HG02678 (cell line): ENCODE measurements around the gene DCHS1.

Source experiments
- ATAC-seq: cut with Tn5 transposase; IDR thresholded peaks from one replicate; pipeline ENCODE4 v1.9.1; 2021; ENCODE audit warnings: mild to moderate bottlenecking, moderate library complexity; ENCODE audit not compliant: unreplicated experiment

DCHS1 gene

DNA sequence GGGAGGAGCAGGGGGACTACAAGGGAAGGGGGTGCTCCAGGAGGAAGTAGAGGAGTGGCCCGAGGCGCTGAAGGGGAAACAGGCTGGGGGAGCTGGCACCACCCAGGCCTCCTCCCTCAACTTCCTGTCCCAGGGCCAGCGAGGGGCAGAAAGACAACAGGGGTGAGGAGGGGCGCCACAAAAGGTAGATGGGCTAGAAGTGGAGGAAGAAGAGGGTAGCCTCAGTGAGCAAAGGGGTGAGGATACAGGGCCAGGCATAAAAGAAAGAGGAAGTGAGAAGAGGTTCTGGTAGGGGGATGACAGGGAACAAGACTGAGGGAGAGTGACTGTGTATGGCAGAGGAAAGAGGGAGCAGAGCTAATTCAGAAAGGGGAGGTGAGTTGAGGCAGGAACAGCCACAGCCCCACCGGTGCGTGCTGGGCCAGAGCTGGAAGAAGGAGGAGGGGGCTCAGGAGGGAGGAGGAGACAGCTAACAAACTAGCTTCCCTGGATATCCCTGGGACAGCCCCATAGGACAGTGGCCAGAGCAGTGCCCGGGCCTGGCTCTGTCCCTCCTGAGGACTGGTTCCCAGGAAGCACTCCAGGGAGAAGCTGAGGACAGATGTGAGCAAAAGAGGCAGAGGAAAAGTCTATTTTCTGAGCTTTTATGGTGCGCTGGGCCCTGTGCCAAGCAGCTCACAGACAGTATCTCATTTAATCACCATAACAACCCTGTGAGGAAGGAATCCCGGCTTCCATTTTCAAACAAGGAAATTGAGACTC is 8.5 kb downstream of the DCHS1 start:
- peak; percentile 94 for ATAC-seq

DNA sequence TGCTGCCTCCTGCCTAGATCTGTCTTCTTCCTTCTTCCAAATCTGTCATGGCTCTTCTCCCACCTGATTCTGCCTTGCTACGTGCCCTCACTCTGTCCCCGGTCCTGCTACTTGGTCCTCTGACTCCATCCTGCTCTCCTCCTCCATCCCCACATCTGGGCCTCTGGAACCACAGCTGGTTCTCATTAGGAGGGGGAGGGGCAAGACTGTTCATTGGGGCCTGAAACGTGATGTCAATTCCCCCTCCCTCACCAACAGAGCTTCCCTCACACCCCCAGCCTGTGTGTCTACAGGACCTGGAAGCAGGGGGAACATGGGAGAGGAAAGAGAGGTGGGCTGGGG is 9.1 kb downstream of the DCHS1 start:
- peak; percentile 11 for ATAC-seq

DNA sequence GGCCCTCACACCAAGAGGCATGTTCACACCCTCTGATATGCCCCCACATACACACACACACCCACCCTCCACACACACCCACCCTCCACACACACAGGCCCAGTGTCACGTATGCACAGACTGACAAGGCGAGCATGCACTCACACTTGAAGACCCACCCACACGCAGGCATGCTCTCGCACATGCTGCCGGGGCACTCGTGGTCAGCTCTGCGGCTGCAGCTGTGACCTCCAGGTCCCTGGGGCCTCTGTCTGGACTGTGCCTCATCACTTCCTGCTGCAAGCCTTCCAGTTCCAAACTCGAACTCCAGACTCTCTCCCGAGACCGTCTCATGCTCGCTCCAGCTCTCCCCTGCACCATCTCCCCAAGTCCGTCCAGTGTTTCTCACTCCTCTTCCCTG is 9.5 kb downstream of the DCHS1 start:
- ATAC-seq, result no peak

DNA sequence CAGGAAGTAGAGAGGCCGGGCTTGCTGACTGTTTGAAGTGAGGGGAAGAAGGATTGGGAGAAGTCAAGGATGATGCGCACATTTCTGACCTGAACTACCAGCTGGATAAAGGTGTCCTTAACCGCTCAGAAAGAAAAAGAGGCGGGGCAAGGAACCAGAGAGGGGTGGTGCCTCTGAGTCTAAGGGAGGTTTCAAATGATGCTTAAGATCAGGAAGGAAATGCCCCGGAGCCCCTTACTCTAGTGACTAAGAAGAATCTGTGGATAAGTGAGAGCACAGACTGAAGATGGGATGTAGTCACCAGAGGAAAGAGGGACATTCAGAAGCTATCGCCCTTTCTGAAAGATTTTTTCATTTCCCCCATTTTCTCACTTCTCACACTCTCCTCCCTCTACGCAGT is 12.7 kb downstream of the DCHS1 start:
- ATAC-seq, result no peak

DNA sequence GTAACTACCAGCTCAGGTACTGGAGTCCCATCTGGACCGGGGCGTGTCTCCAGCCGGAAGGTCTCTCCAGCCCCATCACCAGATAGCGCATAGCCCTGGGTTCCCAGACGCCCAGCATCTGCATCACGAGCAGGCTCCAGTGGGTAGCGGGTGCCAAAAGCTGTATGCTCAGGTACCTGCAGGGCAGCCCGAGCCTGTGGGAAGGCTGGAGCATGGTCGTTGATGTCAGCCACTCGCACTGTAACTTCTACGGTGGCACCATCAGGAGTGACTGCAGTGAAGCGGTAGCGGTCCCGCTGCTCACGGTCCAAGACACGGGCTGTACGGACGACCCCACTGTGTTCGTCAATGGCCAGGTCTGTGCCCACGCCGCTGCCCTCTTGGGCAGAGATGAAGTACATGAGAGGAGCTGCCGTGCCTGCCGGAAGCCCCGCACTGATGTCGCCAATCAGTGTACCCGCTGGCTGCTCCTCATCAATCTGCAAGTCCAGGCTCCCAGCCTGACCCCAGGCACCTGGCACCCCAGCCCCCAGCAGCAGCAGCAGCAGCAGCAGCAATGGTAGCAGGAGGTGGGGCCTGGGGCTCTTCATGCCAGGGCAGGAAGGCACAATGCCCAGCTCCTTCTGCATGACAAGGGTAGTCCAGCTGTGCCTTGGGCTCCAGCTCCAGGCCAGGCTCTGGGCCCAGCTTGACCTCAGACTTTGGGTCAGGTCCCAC is 14.5 kb downstream of the DCHS1 start:
- ATAC-seq, result no peak

DNA sequence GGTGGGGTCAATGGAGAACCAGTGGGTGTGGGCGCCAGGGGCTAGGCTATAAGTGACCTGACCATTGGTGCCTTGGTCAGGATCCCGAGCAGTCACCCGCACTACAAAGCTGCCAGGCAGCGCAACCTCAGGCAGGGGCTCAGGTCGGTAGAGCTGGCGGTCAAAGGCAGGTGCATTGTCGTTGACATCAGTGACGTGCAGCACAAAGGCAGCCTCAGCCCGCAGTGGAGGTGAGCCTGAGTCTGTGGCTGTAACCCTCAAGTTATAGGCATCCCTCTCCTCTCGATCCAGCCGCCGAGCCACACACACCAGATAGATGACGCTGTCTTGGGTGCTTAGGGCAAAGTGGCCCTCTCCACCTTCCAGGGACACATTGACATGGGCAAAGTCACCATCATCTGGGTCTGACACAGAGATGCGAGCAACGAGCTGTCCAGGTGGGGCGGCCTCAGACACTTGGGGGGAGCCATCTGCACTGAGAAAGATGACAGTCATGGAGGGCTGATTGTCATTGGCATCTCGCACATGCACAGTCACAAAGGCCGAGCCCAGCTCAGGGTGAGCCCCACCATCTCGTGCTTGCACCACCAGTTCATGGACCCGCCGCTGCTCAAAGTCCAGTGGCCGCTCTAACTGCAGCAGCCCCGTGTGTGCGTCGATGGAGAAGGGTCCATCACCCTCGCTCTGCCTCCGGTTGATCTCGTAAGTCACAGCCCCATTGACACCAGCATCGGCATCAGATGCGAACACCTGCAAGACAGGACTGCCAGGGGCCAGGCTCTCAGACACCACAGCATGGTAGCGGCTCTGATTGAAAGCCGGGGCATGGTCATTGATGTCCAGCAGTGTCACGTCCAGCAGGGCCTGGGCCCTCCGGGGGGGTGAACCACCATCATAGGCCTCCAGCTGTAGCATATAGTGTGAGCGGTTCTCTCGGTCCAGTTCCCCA is 15.3 kb downstream of the DCHS1 start:
- ATAC-seq, result no peak

DNA sequence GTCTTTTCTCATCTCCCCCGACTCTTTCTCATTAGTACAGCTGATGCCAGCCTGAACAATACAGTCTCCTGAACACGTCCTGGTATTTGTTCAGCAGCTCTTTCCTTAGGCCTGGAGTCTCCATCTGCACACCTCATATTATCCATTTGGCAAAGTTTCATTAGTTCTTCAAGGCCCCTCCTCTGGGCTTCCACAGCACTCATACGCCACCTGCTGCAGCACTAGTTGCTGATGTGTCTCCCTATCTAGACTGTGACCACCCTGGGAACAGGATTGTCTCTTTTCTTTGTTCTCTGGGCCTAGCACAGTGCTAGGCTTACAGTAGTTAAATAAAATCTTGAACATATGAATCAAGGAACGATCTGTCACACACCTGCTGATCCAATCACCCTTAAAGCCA is 17.2 kb downstream of the DCHS1 start:
- no peak for ATAC-seq

DNA sequence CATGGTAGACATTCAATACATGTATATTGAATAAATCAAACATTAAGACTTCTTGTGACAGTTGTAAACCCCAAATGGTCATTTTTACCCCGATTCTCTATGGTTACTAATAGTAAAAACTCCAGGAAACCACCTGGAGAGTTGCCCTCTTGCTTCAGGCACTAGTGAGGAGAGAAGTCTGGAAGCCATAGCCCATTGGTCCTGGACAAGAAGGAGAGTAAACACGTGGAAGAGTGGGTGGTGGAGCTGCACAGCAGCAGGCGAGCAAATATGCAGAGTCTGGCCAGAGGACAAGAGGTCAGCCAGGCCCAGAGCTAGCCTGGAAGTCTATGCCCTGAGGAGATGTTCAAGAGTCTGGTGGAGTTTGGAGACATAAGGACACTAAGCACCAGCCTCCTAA is 17.7 kb downstream of the DCHS1 start:
- no peak for ATAC-seq

DNA sequence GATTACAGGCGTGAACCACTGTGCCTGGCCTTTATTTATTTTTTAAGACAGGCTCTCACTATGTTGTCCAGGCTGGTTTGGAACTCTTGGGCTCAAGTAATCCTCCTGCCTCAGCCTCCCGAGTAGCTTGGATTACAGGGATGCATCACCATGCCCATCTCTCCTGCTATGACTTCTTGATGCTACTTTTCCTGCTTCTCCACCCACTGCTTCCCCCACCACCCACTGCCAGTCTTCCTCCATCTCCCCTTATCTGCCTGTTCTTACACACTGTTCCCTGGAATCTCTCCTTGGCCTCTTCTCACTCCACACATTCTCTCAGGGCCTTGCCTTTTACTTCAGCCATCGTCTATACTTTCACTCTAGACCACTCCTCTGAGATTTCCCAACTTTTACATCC is 19.1 kb downstream of the DCHS1 start:
- ATAC-seq, result no peak

DNA sequence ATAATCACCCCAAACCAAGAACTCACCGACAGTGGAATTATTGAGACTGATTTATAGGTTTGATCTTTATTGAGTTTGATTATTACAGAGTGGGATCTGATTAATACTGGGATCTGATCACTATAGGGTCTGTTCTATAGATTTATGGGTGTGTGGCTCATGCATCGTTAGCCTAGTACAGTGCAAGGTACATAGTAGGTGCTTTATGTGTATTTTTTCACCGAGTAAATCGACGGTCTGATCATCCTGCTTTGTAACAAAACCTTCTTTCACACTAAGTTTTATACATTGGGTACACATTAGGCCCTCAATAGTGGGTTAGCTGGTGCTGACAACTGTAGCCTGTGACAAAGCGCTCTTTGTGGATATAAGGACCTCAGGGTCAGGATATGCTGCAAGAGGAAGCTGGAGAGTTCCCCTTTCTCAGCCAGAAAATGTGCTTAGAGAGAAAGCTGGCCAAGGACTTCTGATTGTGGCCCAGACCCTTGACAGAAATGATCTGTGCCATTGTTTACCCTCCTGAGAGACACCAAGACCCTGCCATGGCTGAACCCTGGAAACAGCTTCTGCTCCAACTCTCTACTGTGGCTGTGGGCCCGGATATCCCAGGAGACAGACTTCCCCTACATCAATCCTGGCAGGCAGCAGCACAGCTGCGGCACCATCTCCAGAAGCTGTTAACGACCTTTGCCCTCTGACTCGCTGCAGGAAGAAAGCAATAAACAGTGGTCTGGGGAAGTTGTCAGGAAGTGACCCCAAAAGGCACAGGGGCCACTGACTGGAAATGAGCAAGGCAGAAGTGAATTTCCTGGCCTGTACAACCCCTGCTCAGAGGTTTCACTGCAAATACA is 20.3 kb downstream of the DCHS1 start:
- ATAC-seq, result no peak

DNA sequence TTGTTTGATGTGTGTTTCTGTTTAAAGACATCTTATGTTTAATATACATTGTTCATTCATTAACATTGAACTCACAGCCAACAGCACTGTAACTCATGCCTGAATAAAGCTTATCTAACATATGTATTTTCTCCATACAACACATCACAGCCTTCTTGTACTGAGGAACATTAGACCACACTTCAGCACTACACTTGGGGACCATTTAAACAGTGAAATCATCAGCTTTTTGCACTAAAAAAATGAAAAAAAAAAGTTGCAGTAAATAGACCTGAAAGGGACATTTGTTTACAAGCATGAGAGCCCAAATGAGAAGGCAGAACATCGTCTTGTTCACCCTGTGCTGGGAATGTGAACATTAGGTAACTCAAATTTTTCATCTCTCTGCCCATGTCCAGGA is 21.1 kb downstream of the DCHS1 start:
- no peak for ATAC-seq

DNA sequence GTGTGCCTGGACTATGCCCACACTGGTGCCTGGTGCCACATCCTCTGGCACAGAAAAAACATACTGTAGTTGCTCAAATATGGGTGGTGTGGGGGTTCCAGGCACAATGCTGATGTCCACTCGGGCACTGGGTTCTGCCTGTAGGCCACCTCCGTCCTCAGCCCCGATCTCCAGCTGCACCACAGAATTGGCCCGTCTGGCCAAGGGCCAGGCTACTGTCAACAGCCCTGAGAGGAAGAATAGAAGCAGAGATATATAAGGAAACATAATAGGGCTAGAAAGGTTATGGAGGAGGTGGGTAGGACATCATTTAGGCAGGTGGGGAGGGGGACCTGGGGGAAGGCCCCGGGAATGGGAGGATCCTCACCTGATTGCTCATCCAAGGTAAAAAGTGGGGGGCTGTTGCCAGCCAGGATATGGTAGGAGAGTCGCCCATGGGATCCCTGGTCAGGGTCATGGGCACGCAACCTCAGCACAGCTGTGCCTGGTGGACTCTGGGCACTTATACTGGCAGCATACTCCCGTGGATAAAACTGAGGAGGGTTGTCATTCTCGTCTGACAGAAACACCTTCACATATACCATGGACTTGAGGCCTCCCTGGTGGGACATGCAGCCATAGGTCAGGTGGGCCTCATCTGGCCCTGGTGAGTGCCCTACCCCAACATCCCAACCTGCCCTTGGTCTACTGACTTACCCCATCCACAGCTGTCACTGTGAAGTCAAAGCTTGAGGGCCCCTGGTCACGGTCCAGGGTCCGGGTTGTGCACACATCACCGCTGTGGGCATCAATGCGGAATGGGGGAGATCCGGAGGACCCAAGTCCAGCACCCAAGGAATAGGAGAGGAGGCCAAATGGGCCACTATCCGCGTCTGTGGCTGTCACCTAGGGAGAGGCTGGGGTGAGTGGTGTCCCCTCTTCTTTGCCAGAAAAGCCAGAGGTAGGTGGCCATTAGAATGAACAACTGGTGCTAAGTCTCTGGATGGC is 21.9 kb downstream of the DCHS1 start:
- ATAC-seq, result no peak

DNA sequence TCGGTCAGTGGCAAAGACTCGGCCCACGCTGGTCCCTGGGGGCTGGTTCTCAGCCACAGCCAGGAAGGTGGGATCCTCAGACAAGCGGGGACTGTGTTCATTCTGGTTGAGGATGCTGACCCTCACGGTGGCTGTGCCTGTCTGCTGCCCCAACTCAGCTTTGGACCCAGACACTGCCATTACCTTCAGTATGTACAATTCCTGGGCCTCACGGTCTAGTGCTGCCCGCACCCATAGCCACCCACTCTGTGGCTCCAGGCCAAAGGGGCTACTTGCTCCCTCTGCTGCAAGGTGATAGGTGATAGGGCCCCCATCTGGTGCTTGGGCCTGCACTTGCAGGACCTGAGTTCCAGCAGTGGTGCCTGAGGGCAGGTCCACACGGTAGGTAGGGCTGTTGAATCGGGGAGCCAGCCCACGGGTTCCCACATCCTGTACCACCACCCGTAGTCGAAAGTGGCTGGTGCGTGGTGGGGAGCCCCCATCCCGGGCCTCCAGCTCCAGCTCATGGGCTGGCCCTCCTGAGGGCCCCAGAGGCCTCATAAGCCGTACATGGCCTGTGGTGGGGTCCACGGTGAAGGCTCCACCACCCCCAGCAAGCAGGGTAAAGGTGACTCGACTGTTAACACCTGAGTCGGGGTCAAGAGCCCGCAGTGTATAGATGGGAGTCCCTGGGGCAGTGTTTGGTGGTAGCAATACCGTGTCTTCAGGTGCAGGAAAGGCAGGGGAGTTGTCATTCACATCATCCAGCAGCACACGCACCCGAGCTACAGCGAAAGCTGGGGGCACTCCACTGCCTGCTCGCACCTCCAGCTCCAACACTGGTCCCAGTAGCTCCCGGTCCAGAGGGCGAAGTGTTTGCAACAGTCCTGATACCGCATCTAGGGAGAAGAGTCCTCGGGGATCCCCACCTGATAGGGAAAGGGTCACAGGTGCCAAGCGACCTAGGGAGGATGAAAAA is 23.2 kb downstream of the DCHS1 start:
- ATAC-seq, result no peak

DNA sequence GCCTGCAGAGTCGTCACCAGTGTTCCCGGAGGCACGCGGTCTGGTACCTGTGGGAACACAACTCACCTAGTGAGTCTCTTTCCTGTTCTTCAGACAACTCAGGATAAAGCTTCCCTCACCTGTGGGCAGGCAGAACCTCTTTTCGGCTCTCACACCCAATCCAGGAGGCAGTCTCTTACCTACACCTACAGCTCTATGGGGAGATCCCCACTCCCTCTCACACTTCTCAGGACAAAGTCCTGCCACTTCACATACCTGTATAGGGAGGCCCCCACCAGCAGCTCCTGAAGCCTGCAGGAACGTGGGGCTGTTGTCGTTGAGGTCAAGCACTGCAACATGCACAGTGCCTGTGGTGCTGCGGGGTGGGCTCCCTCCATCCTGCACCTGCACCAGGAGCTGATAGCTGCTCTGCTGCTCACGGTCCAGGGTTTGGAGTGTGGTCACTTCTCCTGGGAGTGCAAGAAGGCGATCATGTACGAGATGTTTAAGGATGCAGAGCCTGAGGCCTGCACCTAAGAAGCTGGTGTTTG is 24.2 kb downstream of the DCHS1 start:
- ATAC-seq, result no peak

DNA sequence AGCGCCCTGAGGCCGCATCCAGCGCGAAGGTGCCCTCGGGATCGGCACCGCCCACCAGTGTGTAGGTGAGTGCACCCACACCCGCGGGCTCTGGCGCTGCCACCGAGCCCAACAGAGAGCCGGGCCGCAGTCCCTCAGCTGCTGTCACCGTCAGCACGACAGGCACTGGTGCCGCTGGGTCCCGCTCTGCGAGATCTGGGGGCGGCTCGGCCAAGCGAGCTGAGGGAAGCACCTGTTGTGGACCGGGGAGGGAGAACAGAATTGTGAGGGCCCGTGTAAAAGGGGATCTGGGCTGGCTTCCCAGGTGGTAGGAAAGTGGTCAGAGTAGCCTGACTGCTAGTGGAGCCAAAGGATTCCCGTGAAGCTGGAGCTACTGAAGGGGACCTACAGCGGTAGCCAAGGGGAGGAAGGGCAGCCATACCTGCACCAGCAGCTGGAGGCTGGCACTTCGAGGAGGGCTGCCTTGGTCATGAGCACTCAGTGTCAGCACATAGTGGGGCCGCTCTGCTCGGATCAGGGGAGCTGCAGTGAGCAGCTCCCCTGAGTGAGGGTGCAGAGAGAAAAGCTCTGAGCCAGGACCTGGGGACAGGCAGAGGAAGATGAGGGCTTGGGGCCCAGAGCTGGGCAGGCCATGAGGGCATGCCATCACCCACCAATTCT is 24.8 kb downstream of the DCHS1 start:
- no peak for ATAC-seq

DNA sequence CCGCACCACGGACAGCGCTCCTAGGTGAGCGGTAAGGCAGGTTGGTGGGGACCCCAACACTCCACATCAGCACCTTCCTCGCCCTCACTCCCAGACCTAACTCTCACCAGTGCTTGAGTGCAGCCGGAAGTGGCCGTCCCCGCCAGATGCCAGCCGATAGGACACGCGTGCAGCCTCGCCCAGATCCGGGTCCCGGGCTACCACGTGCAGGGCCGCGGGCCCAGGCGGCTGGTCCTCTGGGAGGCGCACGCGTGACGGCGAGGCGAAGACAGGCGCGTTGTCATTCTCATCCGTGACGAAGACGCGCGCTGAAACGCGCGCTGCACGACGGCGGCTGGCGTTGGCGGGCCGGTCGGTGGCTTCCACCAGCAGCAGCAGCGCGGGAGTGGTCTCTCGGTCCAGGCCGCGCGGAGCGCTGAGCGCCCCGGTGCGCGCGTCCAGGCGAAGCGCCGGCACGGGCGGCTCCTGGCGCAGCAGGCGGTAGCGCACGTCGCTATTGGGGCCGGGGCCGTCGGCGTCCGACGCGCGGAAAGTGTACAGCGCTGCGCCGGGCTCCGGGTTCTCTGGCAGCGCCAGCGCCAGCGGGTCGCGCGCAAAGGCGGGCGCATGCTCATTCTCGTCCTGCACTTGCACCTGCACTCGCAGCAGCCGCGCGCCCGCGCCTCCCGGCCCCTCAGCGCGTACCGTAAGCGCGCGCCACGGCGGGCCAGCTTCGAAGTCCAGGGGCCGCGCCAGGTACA is 25.5 kb downstream of the DCHS1 start:
- no peak for ATAC-seq

DNA sequence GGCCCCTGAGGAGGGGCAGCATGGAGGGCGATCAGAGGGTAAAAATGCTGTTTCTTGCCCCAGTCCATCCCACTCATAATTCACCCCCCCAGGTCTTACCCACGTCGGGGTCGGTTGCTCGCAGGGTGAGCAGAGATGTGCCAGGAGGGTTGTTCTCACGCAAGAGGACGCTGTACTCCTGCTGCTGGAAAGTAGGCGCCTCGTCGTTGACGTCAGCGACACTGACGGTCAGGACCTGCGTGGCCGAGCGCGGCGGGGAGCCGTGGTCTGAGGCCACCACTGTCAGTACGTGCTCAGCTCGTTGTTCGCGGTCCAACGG is 26.1 kb downstream of the DCHS1 start:
- no peak for ATAC-seq
